Kidney (tissue), 14 donors: ENCODE data around the gene PDK2. TPM values are rescaled to one million over a fixed set of nuclear protein-coding genes. Genes with fewer than 3 reads are reported as not detected.
"Not testable (repeated sequence)": the region's sequence is repeated elsewhere in the genome, so short reads cannot be mapped to it uniquely, and the experiment has no call there.

Experiments
- DNase-seq, 5 donors: peaks; one replicate each; pipeline ENCODE4 v3.0.0-alpha.2; 2013 to 2020
- FAIRE-seq: peaks from 2 replicates; lab custom pipeline; 2012; peaks lifted over from hg19 to GRCh38; lab: Jason Lieb, UNC
- H3K27ac ChIP-seq, 2 donors: one replicate each; pipeline ENCODE4 v1.7.0; 2013; ENCODE audit warnings: low read depth in 2 of 2, low read length in 2 of 2, inconsistent platforms in 1 of 2
- H3K27me3 ChIP-seq: one replicate; pipeline ENCODE4 v1.7.1; 2013; ENCODE audit warnings: low read length, inconsistent platforms; ENCODE audit not compliant: control insufficient read depth, insufficient read depth
- H3K36me3 ChIP-seq, 3 donors: one replicate each; pipeline versions ENCODE4 v1.7.0 to v1.7.1; 2013; ENCODE audit warnings: low read length in 3 of 3, control low read depth in 1 of 3, inconsistent platforms in 1 of 3; ENCODE audit not compliant: insufficient read depth in 3 of 3, control insufficient read depth in 2 of 3
- H3K4me1 ChIP-seq, 3 donors: one replicate each; pipeline versions ENCODE4 v1.7.0 to v1.7.1; 2013; ENCODE audit warnings: low read length in 3 of 3, inconsistent platforms in 1 of 3, low read depth in 1 of 3; ENCODE audit not compliant: control insufficient read depth in 2 of 3, insufficient read depth in 2 of 3
- H3K4me3 ChIP-seq, 3 donors: one replicate each; pipeline versions ENCODE4 v1.7.0 to v1.8.1; 2013; ENCODE audit warnings: low read length in 3 of 3, control low read depth in 1 of 3, inconsistent platforms in 1 of 3
- H3K9ac ChIP-seq, 3 donors: one replicate each; pipeline versions ENCODE4 v1.7.0 to v1.7.1; 2013; ENCODE audit warnings: low read length in 3 of 3, control low read depth in 1 of 3, inconsistent platforms in 1 of 3
- H3K9me3 ChIP-seq, 3 donors: one replicate each; pipeline versions ENCODE4 v1.7.0 to v1.7.1; 2013; ENCODE audit warnings: low read length in 3 of 3, control low read depth in 1 of 3, inconsistent platforms in 1 of 3; ENCODE audit not compliant: control insufficient read depth in 2 of 3, insufficient read depth in 1 of 3
- CTCF ChIP-seq: IDR thresholded peaks from 3 replicates; pipeline ENCODE4 v1.5.1; 2012; ENCODE audit warnings: mild to moderate bottlenecking, moderate library complexity, borderline replicate concordance; ENCODE audit not compliant: insufficient read depth; ENCODE audit errors: extremely low read depth
- intact Hi-C: fragments of 100-400 bp; cut with DNase I; formaldehyde crosslinking; loops from one replicate; pipeline ENCODE4 v1.11.1; 2022
- polyA plus RNA-seq: library from polyadenylated mRNA; stranded (reverse); fragments of 350-450 nt; fragmentation: Illumina TruSeq; extraction: RNeasy Lipid Tissue Mini Kit (QIAGEN cat#74804); gene quantifications from one replicate; pipeline ENCODE4 v1.2.3, GENCODE V29; 2014; ENCODE audit warnings: low read depth, low replicate concordance; ENCODE audit not compliant: insufficient read depth
- total RNA-seq: library from RNA; stranded (reverse); fragmentation: NEBNext Ultra II Directional; extraction: Animal tissue kit (Norgen Biotek cat#: 25700); gene quantifications from one replicate; pipeline ENCODE4 v1.2.1, GENCODE V29; 2021
- donor health status: control.
- donor health status: control.
- donor health status: control.
- donor health status: control.
- donor health status: control.
- donor health status: DM: yes; HTN: yes; CAD: no.
- donor health status: Normal renal cell carcinoma (clear cell type).

PDK2 gene
- total and polyA plus RNA-seq, 2 donors from 2014 or later = 41.9 to 121 TPM

GRCh38 chr17:50059256-50059655, 35.9 kb upstream of the PDK2 start:
- H3K27me3 ChIP-seq = no peaks in the 10 kb centered on the region
- peak overlapping the region; percentile 78 to 91 for H3K27ac ChIP-seq
- no peak for FAIRE-seq
- no peak for TF ChIP-seq CTCF
- H3K4me1 ChIP-seq = peaks cover 0 to 65% (median 63%) of the 10 kb centered on the region in 3 donors
- peak overlapping the region in 1 of 3 donors; percentile 81 for H3K4me3 ChIP-seq
- no peak for DNase-seq
- no peaks in the 10 kb centered on the region for H3K9me3 ChIP-seq
- intact Hi-C loops = no loop called here
- no peaks in the 10 kb centered on the region for H3K36me3 ChIP-seq
- H3K9ac ChIP-seq = peak overlapping the region in 2 of 3 donors; percentile 17 to 82

GRCh38 chr17:50059759-50060273, 35.3 kb upstream of the PDK2 start:
- H3K9ac ChIP-seq = peak overlapping the region in 1 of 3 donors; percentile 82
- H3K4me1 ChIP-seq = peaks cover 0 to 70% (median 66%) of the 10 kb centered on the region in 3 donors
- no peaks in the 10 kb centered on the region for H3K9me3 ChIP-seq
- TF ChIP-seq CTCF = no peak
- peak overlapping the region; percentile 78 to 91 for H3K27ac ChIP-seq
- intact Hi-C loops = no loop called here
- DNase-seq (peak in 1 of 5 donors; percentile 81), FAIRE-seq (no peak)
- peak overlapping the region in 1 of 3 donors; percentile 81 for H3K4me3 ChIP-seq
- H3K27me3 ChIP-seq = no peaks in the 10 kb centered on the region
- H3K36me3 ChIP-seq = no peaks in the 10 kb centered on the region

- FAIRE-seq (no peak), DNase-seq (peak in 2 of 5 donors; percentile 86 to 96)
- H3K9ac ChIP-seq = peak overlapping the region in 1 of 3 donors; percentile 82
- peak; percentile 3 for TF ChIP-seq CTCF
- intact Hi-C loops = no loop called here
- H3K27ac ChIP-seq = peak overlapping the region; percentile 86 to 91
- no peaks in the 10 kb centered on the region for H3K9me3 ChIP-seq
- H3K4me1 ChIP-seq = peaks cover 0 to 73% (median 71%) of the 10 kb centered on the region in 3 donors
- no peaks in the 10 kb centered on the region for H3K27me3 ChIP-seq
- H3K4me3 ChIP-seq = no peak overlapping the region
- H3K36me3 ChIP-seq = no peaks in the 10 kb centered on the region
These were observed 34.0 kb upstream of the PDK2 start for GRCh38 chr17:50060951-50061712.

GRCh38 chr17:50061713-50062045, 33.5 kb upstream of the PDK2 start:
- Histone ChIP-seq H3K27ac (peak overlapping the region; percentile 86 to 91), H3K4me1 (peaks cover 0 to 73% (median 71%) of the 10 kb centered on the region in 3 donors)
- H3K36me3 ChIP-seq, DNase-seq, H3K4me3 ChIP-seq, intact Hi-C loops, FAIRE-seq, H3K27me3 ChIP-seq, H3K9me3 ChIP-seq, H3K9ac ChIP-seq: not testable (repeated sequence)
